AG09319 (cell line): ENCODE measurements around the gene NPHP4.

Experiments used
- DNase-seq: peaks from one replicate; pipeline ENCODE4 v3.0.0-alpha.2; 2010; ENCODE audit warnings: low read depth; ENCODE audit errors: extremely low read depth
- CTCF ChIP-seq: IDR thresholded peaks from 2 replicates; pipeline ENCODE4 v1.5.1; 2011; ENCODE audit warnings: low read depth, mild to moderate bottlenecking, inconsistent platforms, low read length, moderate library complexity

The NPHP4 gene

GRCh38 chr1:6035719-6036118, 43.5 kb upstream of the NPHP4 start:
- no peak for DNase-seq
- TF ChIP-seq CTCF, result no peak

- TF ChIP-seq CTCF, result no peak
- DNase-seq, result no peak
Measured at GRCh38 chr1:6035303-6035702, 43.1 kb upstream of the NPHP4 start.

- no peak for TF ChIP-seq CTCF
- no peak for DNase-seq
Measured at GRCh38 chr1:6034750-6035096, 42.5 kb upstream of the NPHP4 start.

GRCh38 chr1:6033986-6034749, 41.9 kb upstream of the NPHP4 start:
- no peak for DNase-seq

GRCh38 chr1:6033124-6033523, 40.9 kb upstream of the NPHP4 start:
- no peak for TF ChIP-seq CTCF
- no peak for DNase-seq

More at GRCh38 chr1:6033986-6034749, 41.9 kb upstream of the NPHP4 start:
- TF ChIP-seq CTCF, result peak; percentile 59

- TF ChIP-seq CTCF, result no peak
- no peak for DNase-seq
Measured at GRCh38 chr1:6030547-6031261, 38.5 kb upstream of the NPHP4 start.

- no peak for DNase-seq
- no peak for TF ChIP-seq CTCF
Measured at GRCh38 chr1:6030132-6030531, 37.9 kb upstream of the NPHP4 start.
